ENCODE data around the gene MOB2. TPM values are rescaled to one million over a fixed set of nuclear protein-coding genes. Genes with fewer than 3 reads are reported as not detected.

The MOB2 gene
- total RNA-seq, 1 donor from 2014 or later: 34.1 TPM

DNA sequence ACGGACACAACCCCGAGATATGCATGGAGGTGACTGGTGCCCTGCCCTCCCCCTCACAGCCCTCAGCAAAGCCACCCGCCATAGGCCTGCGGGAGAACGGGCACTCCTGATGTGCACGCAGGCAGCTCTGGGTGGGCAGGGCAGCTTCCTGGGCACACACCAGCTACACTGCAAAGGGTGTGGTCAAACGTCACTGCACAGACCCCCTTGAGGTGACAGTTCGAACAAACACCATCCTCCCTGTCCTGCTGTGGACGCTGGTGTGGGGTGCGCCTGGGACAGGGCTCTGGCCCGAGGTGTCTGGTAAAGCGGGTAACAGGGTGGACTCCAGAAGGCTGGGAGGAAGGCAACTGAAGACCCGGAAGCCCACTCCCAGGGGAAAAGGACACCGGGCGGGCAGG lies 21.9 kb upstream of the MOB2 start:
- TF ChIP-seq, protein P1, sequence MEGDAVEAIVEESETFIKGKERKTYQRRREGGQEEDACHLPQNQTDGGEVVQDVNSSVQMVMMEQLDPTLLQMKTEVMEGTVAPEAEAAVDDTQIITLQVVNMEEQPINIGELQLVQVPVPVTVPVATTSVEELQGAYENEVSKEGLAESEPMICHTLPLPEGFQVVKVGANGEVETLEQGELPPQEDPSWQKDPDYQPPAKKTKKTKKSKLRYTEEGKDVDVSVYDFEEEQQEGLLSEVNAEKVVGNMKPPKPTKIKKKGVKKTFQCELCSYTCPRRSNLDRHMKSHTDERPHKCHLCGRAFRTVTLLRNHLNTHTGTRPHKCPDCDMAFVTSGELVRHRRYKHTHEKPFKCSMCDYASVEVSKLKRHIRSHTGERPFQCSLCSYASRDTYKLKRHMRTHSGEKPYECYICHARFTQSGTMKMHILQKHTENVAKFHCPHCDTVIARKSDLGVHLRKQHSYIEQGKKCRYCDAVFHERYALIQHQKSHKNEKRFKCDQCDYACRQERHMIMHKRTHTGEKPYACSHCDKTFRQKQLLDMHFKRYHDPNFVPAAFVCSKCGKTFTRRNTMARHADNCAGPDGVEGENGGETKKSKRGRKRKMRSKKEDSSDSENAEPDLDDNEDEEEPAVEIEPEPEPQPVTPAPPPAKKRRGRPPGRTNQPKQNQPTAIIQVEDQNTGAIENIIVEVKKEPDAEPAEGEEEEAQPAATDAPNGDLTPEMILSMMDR (IDR thresholded peaks at IDR 0.05): no peak
- no peak for TF ChIP-seq POLR2AphosphoS5 (IDR thresholded peaks at IDR 0.05; ENCODE audit: insufficient read depth in 1 of 2, low read depth in 1 of 2)
- no peak for TF ChIP-seq POLR2A (IDR thresholded peaks at IDR 0.05)
- Histone ChIP-seq H3K27me3 (no peaks in the 10 kb centered on the region), H3K36me3 (no peaks in the 10 kb centered on the region), H3K9me3 (no peaks in the 10 kb centered on the region), H3K27ac (no peak overlapping the region), H3K4me3 (no peak overlapping the region), H3K4me1 (peaks cover 78% of the 10 kb centered on the region)
- intact Hi-C loops (cut with DNase I): no loop called here
- DNase-seq (ENCODE audit: extremely low spot score in 2 of 2): no peak

DNA sequence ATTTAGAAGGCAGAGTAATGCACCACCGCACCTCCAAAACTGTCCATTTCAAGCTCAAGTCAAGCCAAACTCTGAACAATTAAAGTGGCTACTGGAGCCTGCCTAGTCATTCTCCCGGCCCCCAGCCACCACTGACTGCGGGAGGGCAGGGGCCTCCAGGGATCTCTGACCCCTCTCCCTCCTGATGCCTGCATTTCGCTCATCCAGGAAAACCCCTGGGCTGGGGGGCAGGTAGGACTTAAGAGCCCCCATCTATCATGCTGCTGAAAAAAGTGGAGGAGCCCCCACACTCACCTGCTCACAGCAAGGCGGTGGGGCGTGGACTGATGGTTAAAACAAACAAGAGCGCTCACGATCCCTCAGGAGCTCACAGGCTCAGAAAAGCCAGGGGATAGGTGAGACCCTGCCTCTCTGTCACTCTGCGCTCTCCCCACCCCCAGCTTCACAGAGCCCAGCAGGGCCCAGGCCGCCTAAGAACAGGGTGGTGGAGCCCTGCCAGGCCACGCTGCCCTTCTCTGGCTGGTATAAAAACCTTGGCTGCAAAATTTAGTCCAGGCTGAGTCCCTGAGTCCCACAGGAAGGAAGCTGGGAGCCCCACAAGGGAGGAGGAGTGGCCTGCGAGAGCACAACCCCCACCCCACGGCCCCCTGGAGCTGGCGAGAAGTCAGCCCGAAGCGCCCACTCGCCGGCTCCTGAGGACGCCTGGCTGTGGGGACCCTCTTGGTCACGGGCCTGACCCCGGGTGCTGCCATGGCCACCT lies 21.0 kb upstream of the MOB2 start:
- Histone ChIP-seq H3K27me3 (no peaks in the 10 kb centered on the region), H3K36me3 (no peaks in the 10 kb centered on the region), H3K4me1 (peaks cover 79% of the 10 kb centered on the region), H3K27ac (no peak overlapping the region), H3K9me3 (no peaks in the 10 kb centered on the region), H3K4me3 (no peak overlapping the region)
- intact Hi-C loops (cut with DNase I): no loop called here
- no peak for TF ChIP-seq POLR2AphosphoS5 (IDR thresholded peaks at IDR 0.05; ENCODE audit: insufficient read depth in 1 of 2, low read depth in 1 of 2)
- TF ChIP-seq POLR2A (IDR thresholded peaks at IDR 0.05): no peak
- TF ChIP-seq, protein P1 (IDR thresholded peaks at IDR 0.05): no peak
- no peak for DNase-seq (ENCODE audit: extremely low spot score in 2 of 2)

DNA sequence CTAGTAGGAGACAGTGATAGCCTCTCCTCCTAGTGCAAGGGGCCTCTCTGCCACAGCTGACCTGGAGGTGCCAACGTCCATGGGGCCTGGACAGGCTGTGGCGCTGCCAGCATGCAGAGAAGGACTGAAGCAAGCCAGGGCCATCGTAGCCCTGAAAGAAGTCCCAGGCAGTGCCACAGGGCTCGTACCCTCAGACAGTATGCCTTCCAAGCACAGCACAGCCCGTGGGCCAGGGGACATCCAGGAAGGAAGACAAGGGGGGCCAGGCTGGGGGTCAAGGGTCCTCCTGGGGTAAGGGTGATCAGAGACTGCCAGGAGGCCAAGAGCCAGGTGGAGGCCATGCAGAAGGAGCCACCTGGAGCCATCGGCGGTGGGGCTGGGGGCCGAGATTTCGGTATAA lies 20.4 kb upstream of the MOB2 start:
- Histone ChIP-seq H3K27ac (no peak overlapping the region), H3K4me1 (peaks cover 81% of the 10 kb centered on the region)

DNA sequence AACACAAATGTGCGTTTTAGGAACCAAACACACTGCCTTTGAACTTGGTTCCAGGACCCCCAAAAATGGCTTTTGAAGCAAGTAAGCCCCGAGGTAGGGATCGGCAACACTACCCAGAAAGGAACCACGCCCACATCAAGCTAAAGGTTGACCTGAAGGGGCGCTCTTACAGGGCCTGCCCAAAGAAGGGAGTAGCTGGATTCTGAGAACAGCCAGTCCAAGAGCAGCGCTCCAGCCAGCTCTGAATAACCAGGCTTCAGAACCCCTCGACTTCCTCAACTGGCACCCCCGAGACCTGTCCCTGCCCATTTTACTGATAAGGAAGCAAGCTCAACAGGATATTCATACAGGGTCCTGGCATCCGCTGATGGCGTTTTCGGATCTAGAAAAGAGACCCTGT lies 18.9 kb upstream of the MOB2 start:
- no peaks in the 10 kb centered on the region for H3K9me3 ChIP-seq
- H3K36me3 ChIP-seq: no peaks in the 10 kb centered on the region
- TF ChIP-seq POLR2AphosphoS5 (IDR thresholded peaks at IDR 0.05; ENCODE audit: insufficient read depth in 1 of 2, low read depth in 1 of 2) (no peak), POLR2A (IDR thresholded peaks at IDR 0.05) (no peak)
- TF ChIP-seq, protein P1 (IDR thresholded peaks at IDR 0.05): no peak
- intact Hi-C loops (cut with DNase I): no loop called here
- no peaks in the 10 kb centered on the region for H3K27me3 ChIP-seq
- H3K4me3 ChIP-seq: no peak overlapping the region
- DNase-seq (ENCODE audit: extremely low spot score in 2 of 2): no peak
- H3K27ac ChIP-seq: no peak overlapping the region
- peaks cover 93% of the 10 kb centered on the region for H3K4me1 ChIP-seq

More for the DNA sequence above, 20.4 kb upstream of the MOB2 start:
- TF ChIP-seq POLR2A (IDR thresholded peaks at IDR 0.05) (no peak), POLR2AphosphoS5 (IDR thresholded peaks at IDR 0.05; ENCODE audit: insufficient read depth in 1 of 2, low read depth in 1 of 2) (no peak)
- TF ChIP-seq, protein P1 (IDR thresholded peaks at IDR 0.05): no peak
- no peaks in the 10 kb centered on the region for H3K9me3 ChIP-seq
- intact Hi-C loops (cut with DNase I): no loop called here
- no peaks in the 10 kb centered on the region for H3K27me3 ChIP-seq
- no peak overlapping the region for H3K4me3 ChIP-seq
- no peaks in the 10 kb centered on the region for H3K36me3 ChIP-seq
- DNase-seq (ENCODE audit: extremely low spot score in 2 of 2): no peak

DNA sequence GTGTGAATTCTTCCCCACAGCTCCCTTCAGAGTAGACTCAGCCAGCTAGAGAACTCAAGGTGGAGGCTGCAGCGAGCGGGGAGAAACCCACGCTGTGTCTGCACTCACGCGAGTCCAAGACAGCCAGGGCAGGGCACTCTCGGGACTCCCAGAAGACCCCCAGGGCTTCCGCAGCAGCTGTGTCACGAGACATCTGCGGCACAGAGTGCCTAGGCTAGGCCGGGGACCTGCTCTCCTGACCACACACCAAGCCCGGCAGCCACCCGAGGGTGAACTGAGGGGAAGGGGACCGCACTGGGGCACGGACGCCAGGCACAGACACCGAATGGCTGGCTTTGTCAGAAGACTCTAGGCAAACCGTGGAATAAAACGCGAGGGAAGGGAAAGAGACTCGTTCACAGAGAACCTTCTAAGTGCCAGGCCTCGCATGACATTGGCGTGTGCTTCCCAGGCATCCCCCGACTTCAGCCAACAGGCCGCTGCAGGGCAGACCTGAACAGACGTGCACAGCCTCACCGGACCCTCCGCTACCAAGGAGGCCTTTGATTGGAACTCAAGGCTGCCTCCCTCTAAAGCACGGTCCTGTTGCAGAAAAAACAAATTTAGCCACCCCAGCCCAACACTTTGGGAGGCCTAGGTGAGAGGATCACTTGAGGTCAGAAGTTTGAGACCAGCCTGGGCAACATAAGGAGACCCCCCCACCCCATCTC lies 18.2 kb upstream of the MOB2 start:
- TF ChIP-seq POLR2AphosphoS5 (IDR thresholded peaks at IDR 0.05; ENCODE audit: insufficient read depth in 1 of 2, low read depth in 1 of 2) (no peak), POLR2A (IDR thresholded peaks at IDR 0.05) (no peak)
- TF ChIP-seq, protein P1 (IDR thresholded peaks at IDR 0.05): no peak
- Histone ChIP-seq H3K4me1 (peaks cover 94% of the 10 kb centered on the region), H3K9me3 (no peaks in the 10 kb centered on the region), H3K27me3 (no peaks in the 10 kb centered on the region), H3K4me3 (no peak overlapping the region), H3K36me3 (no peaks in the 10 kb centered on the region), H3K27ac (no peak overlapping the region)
- DNase-seq (ENCODE audit: extremely low spot score in 2 of 2): no peak
- intact Hi-C loops (cut with DNase I): no loop called here

All from vagina (tissue), 2 donors.